MM.1S (cell line): ENCODE measurements around the gene DARS1.

ENCODE experiments used
- DNase-seq: peaks from one replicate; pipeline ENCODE4 v3.0.0-alpha.2; 2015
- H2AFZ ChIP-seq: fragments of 300-600 bp; sonication (generic); 2 replicates; pipeline ENCODE4 v1.6.0; 2016; ENCODE audit warnings: antibody characterized with exemption, low read length
- H3F3A ChIP-seq: fragments of 300-600 bp; sonication (generic); 2 replicates; pipeline ENCODE4 v1.6.1; 2016; ENCODE audit warnings: mild to moderate bottlenecking, antibody characterized with exemption, low read length, moderate library complexity, mixed read lengths; ENCODE audit not compliant: insufficient read depth
- H3K27ac ChIP-seq: fragments of 300-600 bp; sonication (generic); 2 replicates; pipeline ENCODE4 v1.5.1; 2016; ENCODE audit warnings: mild to moderate bottlenecking, low read length
- H3K27me3 ChIP-seq: fragments of 300-600 bp; sonication (generic); replicated peaks from 2 replicates; pipeline ENCODE4 v1.6.0; 2016; ENCODE audit warnings: low read length; ENCODE audit not compliant: insufficient read depth
- H3K36me3 ChIP-seq: fragments of 300-600 bp; sonication (generic); replicated peaks from 2 replicates; pipeline ENCODE4 v1.6.1; 2016; ENCODE audit warnings: mild to moderate bottlenecking, low read length, mixed read lengths; ENCODE audit not compliant: insufficient read depth
- H3K4me1 ChIP-seq: fragments of 300-600 bp; sonication (generic); 2 replicates; pipeline ENCODE4 v1.6.1; 2016; ENCODE audit warnings: low read length, mixed read lengths
- H3K4me2 ChIP-seq: fragments of 300-600 bp; sonication (generic); 2 replicates; pipeline ENCODE4 v1.6.0; 2016; ENCODE audit warnings: low read depth, low read length
- H3K4me3 ChIP-seq: fragments of 300-600 bp; sonication (generic); 2 replicates; pipeline ENCODE4 v1.5.1; 2016; ENCODE audit warnings: low read length, mixed read lengths
- H3K79me2 ChIP-seq: fragments of 300-600 bp; sonication (generic); 2 replicates; pipeline ENCODE4 v1.6.1; 2016; ENCODE audit warnings: mixed run types, low read length, mixed read lengths
- H3K9ac ChIP-seq: fragments of 300-600 bp; sonication (generic); 2 replicates; pipeline ENCODE4 v1.6.1; 2016; ENCODE audit warnings: low read length, mixed read lengths
- H3K9me2 ChIP-seq: fragments of 300-600 bp; sonication (generic); replicated peaks from 2 replicates; pipeline ENCODE4 v1.6.1; 2016; ENCODE audit warnings: mild to moderate bottlenecking, low read length, mixed read lengths; ENCODE audit not compliant: insufficient read depth
- H3K9me3 ChIP-seq: fragments of 300-600 bp; sonication (generic); replicated peaks from 2 replicates; pipeline ENCODE4 v1.6.1; 2016; ENCODE audit warnings: mild to moderate bottlenecking, low read length, mixed read lengths; ENCODE audit not compliant: insufficient read depth
- H4K20me1 ChIP-seq: fragments of 300-600 bp; sonication (generic); 2 replicates; pipeline ENCODE4 v1.6.1; 2016; ENCODE audit warnings: mild to moderate bottlenecking, low read length, moderate library complexity, mixed read lengths; ENCODE audit not compliant: insufficient read depth
- CTCF ChIP-seq: fragments of 300-600 bp; sonication (generic); IDR thresholded peaks from 2 replicates; pipeline ENCODE4 v1.5.1; 2016; ENCODE audit warnings: antibody characterized with exemption, low read length, mixed read lengths
- EZH2 ChIP-seq: fragments of 300-600 bp; sonication (generic); optimal IDR thresholded peaks from 2 replicates; pipeline ENCODE3; 2017; ENCODE audit warnings: low read depth, mild to moderate bottlenecking, antibody characterized with exemption, low read length, mixed read lengths
- EZH2phosphoT487 ChIP-seq: fragments of 300-600 bp; sonication (generic); IDR thresholded peaks from 2 replicates; pipeline ENCODE4 v1.6.1; 2018; ENCODE audit warnings: antibody characterized with exemption, low read length

DARS1 gene

GRCh38 chr2:136032192-136032591, 46.8 kb upstream of the DARS1 start:
- Histone ChIP-seq H2AFZ (no peak overlapping the region), H3F3A (no peaks in the 10 kb centered on the region), H3K4me1 (no peaks in the 10 kb centered on the region), H3K4me3 (no peak overlapping the region), H4K20me1 (no peaks in the 10 kb centered on the region), H3K9me3 (no peaks in the 10 kb centered on the region), H3K4me2 (no peak overlapping the region), H3K9me2 (no peaks in the 10 kb centered on the region), H3K27me3 (no peaks in the 10 kb centered on the region), H3K79me2 (no peaks in the 10 kb centered on the region), H3K36me3 (no peaks in the 10 kb centered on the region), H3K9ac (no peak overlapping the region), H3K27ac (no peak overlapping the region)
- no peak for DNase-seq
- TF ChIP-seq EZH2phosphoT487 (no peak), EZH2 (no peak), CTCF (no peak)

GRCh38 chr2:136031711-136032110, 46.3 kb upstream of the DARS1 start:
- no peaks in the 10 kb centered on the region for H3K27me3 ChIP-seq
- DNase-seq, result no peak
- no peaks in the 10 kb centered on the region for H3K4me1 ChIP-seq
- no peak overlapping the region for H2AFZ ChIP-seq
- H3K9me3 ChIP-seq, result no peaks in the 10 kb centered on the region
- H3F3A ChIP-seq, result no peaks in the 10 kb centered on the region
- H3K4me2 ChIP-seq, result no peak overlapping the region
- no peaks in the 10 kb centered on the region for H3K79me2 ChIP-seq
- no peak overlapping the region for H3K9ac ChIP-seq
- no peaks in the 10 kb centered on the region for H3K9me2 ChIP-seq
- TF ChIP-seq CTCF (no peak), EZH2phosphoT487 (no peak), EZH2 (no peak)
- H4K20me1 ChIP-seq, result no peaks in the 10 kb centered on the region
- H3K4me3 ChIP-seq, result no peak overlapping the region
- no peaks in the 10 kb centered on the region for H3K36me3 ChIP-seq
- H3K27ac ChIP-seq, result no peak overlapping the region

GRCh38 chr2:136030406-136030805, 45.0 kb upstream of the DARS1 start:
- DNase-seq, result no peak
- Histone ChIP-seq H3K9me3 (no peaks in the 10 kb centered on the region), H3K4me1 (no peaks in the 10 kb centered on the region), H4K20me1 (no peaks in the 10 kb centered on the region), H3K4me3 (no peak overlapping the region), H3K27ac (no peak overlapping the region), H3K4me2 (no peak overlapping the region), H3K27me3 (no peaks in the 10 kb centered on the region), H3K79me2 (no peaks in the 10 kb centered on the region), H2AFZ (no peak overlapping the region), H3K9ac (no peak overlapping the region), H3K9me2 (no peaks in the 10 kb centered on the region), H3K36me3 (no peaks in the 10 kb centered on the region), H3F3A (no peaks in the 10 kb centered on the region)
- no peak for TF ChIP-seq EZH2phosphoT487
- no peak for TF ChIP-seq CTCF
- no peak for TF ChIP-seq EZH2
